Neural cell (in vitro differentiated cells): ENCODE data around the gene BNC2.

ENCODE experiments used
- CTCF ChIP-seq: fragments of 450-650 bp; IDR thresholded peaks from 2 replicates; pipeline ENCODE4 v1.5.1; 2014; ENCODE audit warnings: antibody characterized with exemption, mild to moderate bottlenecking, moderate library complexity; ENCODE audit not compliant: poor library complexity, severe bottlenecking
- EZH2 ChIP-seq: fragments of 200-600, 300-800 bp; shearing (Covaris generic), sonication (generic); IDR thresholded peaks from 2 replicates; pipeline ENCODE4 v1.6.1; 2014; ENCODE audit warnings: antibody characterized with exemption, low read length, borderline replicate concordance, mild to moderate bottlenecking; ENCODE audit not compliant: insufficient read depth, poor library complexity, severe bottlenecking
- REST ChIP-seq: IDR thresholded peaks from 2 replicates; pipeline ENCODE4 v1.6.1; 2012; ENCODE audit warnings: borderline replicate concordance
- SMC3 ChIP-seq: fragments of 450-650 bp; conservative IDR thresholded peaks from 2 replicates; pipeline ENCODE4 v1.6.1; 2014; ENCODE audit warnings: antibody characterized with exemption, mild to moderate bottlenecking, moderate library complexity; ENCODE audit not compliant: poor library complexity

GRCh38 chr9:16825971-16826625 lies 44.4 kb downstream of the BNC2 start:
- no peak for TF ChIP-seq CTCF
- TF ChIP-seq EZH2: no peak
- no peak for TF ChIP-seq REST
- no peak for TF ChIP-seq SMC3
